BE2C (cell line): Measurements from ENCODE around the gene MGLL.

Experiments used
- DNase-seq: peaks from one replicate; pipeline ENCODE4 v3.0.0-alpha.2; 2020
- H3K27me3 ChIP-seq: fragments of 250-450 bp; sonication (Bioruptor Pico); 2 replicates; pipeline ENCODE4 v1.5.1; 2020; ENCODE audit warnings: mild to moderate bottlenecking
- H3K36me3 ChIP-seq: fragments of 250-450 bp; sonication (Bioruptor Pico); 2 replicates; pipeline ENCODE4 v1.5.1; 2020; ENCODE audit warnings: mild to moderate bottlenecking
- H3K4me1 ChIP-seq: fragments of 250-450 bp; sonication (Bioruptor Pico); 2 replicates; pipeline ENCODE4 v1.5.1; 2020
- H3K4me3 ChIP-seq: 2 replicates; pipeline ENCODE4 v1.5.1; 2011; ENCODE audit warnings: low read depth, low read length
- H3K9me3 ChIP-seq: fragments of 250-450 bp; sonication (Bioruptor Pico); 2 replicates; pipeline ENCODE4 v1.5.1; 2020
- TF ChIP-seq, protein P1 (sequence below): IDR thresholded peaks from 2 replicates; pipeline ENCODE4 v1.5.1; 2012; ENCODE audit warnings: mild to moderate bottlenecking, low read depth, low read length

MGLL gene

DNA sequence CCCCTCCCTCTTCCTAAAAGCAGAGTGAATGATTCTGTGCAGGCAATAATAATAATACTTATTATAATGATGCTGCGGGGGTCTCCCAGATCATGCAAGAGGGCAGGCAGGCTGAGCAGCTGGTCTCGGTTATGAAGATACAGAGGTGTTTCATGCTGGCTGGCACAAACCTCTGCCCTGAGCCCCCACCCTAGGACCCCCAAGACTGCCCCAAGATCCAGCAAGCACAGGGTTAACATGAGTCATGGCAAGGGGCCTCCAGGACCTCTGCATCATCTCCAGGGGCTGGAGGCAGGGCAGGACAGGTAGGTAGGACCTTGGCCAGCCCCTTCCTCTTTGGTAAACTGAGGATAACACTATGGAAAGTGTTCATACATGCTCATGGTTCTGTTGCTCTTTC, 2.7 kb downstream of the MGLL start:
- DNase-seq = no peak
- Histone ChIP-seq H3K4me3 (no peak overlapping the region), H3K27me3 (peaks cover 10% of the 10 kb centered on the region; the same call in 1 of the 2 replicates), H3K36me3 (no peaks in the 10 kb centered on the region), H3K9me3 (no peaks in the 10 kb centered on the region), H3K4me1 (no peaks in the 10 kb centered on the region)
- TF ChIP-seq, protein P1, sequence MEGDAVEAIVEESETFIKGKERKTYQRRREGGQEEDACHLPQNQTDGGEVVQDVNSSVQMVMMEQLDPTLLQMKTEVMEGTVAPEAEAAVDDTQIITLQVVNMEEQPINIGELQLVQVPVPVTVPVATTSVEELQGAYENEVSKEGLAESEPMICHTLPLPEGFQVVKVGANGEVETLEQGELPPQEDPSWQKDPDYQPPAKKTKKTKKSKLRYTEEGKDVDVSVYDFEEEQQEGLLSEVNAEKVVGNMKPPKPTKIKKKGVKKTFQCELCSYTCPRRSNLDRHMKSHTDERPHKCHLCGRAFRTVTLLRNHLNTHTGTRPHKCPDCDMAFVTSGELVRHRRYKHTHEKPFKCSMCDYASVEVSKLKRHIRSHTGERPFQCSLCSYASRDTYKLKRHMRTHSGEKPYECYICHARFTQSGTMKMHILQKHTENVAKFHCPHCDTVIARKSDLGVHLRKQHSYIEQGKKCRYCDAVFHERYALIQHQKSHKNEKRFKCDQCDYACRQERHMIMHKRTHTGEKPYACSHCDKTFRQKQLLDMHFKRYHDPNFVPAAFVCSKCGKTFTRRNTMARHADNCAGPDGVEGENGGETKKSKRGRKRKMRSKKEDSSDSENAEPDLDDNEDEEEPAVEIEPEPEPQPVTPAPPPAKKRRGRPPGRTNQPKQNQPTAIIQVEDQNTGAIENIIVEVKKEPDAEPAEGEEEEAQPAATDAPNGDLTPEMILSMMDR = no peak

- H3K27me3 ChIP-seq = peaks cover 10% of the 10 kb centered on the region; the same call in 1 of the 2 replicates
- no peak for DNase-seq
- no peaks in the 10 kb centered on the region for H3K9me3 ChIP-seq
- TF ChIP-seq, protein P1 = no peak
- H3K4me1 ChIP-seq = no peaks in the 10 kb centered on the region
- H3K4me3 ChIP-seq = no peak overlapping the region
- no peaks in the 10 kb centered on the region for H3K36me3 ChIP-seq
Observed at GRCh38 chr3:127819086-127819485, 3.2 kb downstream of the MGLL start.

DNA sequence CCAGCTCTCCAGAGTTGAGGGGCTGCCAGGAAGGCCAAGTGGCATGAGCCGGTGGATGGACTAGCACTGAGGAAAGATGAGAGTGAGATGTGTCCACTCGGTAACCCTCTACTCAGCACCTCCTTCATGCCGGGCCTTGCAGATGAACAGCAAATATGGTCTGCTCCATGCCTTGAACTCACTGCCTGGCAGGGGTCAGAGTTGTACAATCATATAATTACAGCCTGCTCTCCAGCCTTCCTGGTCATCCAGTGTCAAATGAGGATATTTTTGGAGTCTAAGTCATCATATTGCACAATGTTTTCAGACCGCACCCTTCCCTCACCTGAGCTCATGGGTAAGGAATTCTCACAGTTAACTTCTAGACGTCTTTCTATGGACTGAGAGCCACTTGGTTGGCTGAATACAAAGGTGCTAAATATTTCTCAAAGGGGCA, 4.9 kb downstream of the MGLL start:
- TF ChIP-seq, protein P1 = no peak
- DNase-seq = no peak
- H3K4me1 ChIP-seq = no peaks in the 10 kb centered on the region
- H3K36me3 ChIP-seq = no peaks in the 10 kb centered on the region
- peaks cover 5% of the 10 kb centered on the region; the same call in 1 of the 2 replicates for H3K27me3 ChIP-seq
- H3K4me3 ChIP-seq = no peak overlapping the region
- no peaks in the 10 kb centered on the region for H3K9me3 ChIP-seq

DNA sequence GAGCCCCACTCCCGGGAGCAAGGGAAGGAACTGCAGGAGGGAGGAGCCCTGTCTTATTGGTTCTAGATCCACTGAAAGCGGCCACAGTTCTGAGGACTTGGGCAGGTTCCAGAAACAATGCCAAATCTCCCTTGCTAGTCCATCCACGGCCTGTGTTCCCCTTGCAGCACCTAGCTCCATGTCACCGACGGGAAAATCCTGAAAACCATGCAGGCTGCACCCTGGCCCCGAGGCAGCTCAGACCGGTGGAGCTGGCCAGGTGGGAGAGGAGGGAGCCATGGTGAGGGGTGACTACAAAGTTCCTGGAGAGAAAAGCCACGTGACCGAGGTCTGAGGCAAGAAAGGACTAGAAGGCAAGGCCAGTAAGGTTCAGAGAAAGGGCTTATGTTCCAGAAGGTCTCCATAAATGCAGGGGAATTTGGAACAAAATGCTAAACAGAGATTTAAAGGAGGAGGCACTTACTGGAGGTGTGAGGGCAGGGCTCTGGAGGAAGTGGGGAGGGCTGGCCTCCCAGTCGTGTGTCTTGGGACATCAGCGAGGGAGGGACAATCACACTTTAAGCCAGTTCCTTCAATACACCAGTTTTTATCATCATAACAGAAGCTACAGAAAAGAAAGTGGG, 5.4 kb downstream of the MGLL start:
- H3K4me1 ChIP-seq = no peaks in the 10 kb centered on the region
- no peak overlapping the region for H3K4me3 ChIP-seq
- no peaks in the 10 kb centered on the region for H3K27me3 ChIP-seq
- TF ChIP-seq, protein P1 = no peak
- H3K9me3 ChIP-seq = no peaks in the 10 kb centered on the region
- H3K36me3 ChIP-seq = no peaks in the 10 kb centered on the region
- no peak for DNase-seq

GRCh38 chr3:127815641-127816605, 6.4 kb downstream of the MGLL start:
- DNase-seq = no peak
- H3K36me3 ChIP-seq = no peaks in the 10 kb centered on the region
- TF ChIP-seq, protein P1 = no peak

GRCh38 chr3:127815001-127815400, 7.3 kb downstream of the MGLL start:
- H3K36me3 ChIP-seq = no peaks in the 10 kb centered on the region
- H3K27me3 ChIP-seq = no peaks in the 10 kb centered on the region
- DNase-seq = no peak
- TF ChIP-seq, protein P1 = no peak
- no peaks in the 10 kb centered on the region for H3K4me1 ChIP-seq
- no peak overlapping the region for H3K4me3 ChIP-seq
- H3K9me3 ChIP-seq = no peaks in the 10 kb centered on the region

More at GRCh38 chr3:127815641-127816605, 6.4 kb downstream of the MGLL start:
- H3K27me3 ChIP-seq = no peaks in the 10 kb centered on the region
- no peaks in the 10 kb centered on the region for H3K9me3 ChIP-seq
- H3K4me1 ChIP-seq = no peaks in the 10 kb centered on the region
- no peak overlapping the region for H3K4me3 ChIP-seq
